H1 (cell line): ENCODE results near the gene LYRM4. TPM values are rescaled to one million over a fixed set of nuclear protein-coding genes. Genes with fewer than 3 reads are reported as not detected.

Source experiments
- CHD7 ChIP-seq: fragments of 300-600 bp; sonication (generic); IDR thresholded peaks from 2 replicates; pipeline ENCODE4 v1.7.1; 2012; ENCODE audit warnings: low read length, moderate library complexity, mild to moderate bottlenecking, inconsistent platforms; ENCODE audit not compliant: insufficient replicate concordance
- EGR1 ChIP-seq: IDR thresholded peaks from 2 replicates; pipeline ENCODE4 v1.6.1; 2011; ENCODE audit warnings: low read depth, low read length, borderline replicate concordance
- polyA plus RNA-seq, 7 experiments: library from polyadenylated mRNA; depleted of rRNA in 3 of 7; stranded (reverse) in 5 of 7; unstranded in 2 of 7; fragments of >200 nt in 5 of 7; fragments of 200-250 nt in 2 of 7; gene quantifications; 1 replicate in 5 of 7; 2 replicates in 1 of 7; 4 replicates in 1 of 7; pipeline versions ENCODE4 v1.2.1 to v1.2.3, GENCODE V29; 2011 to 2013; ENCODE audit warnings: missing spikeins in 2 of 7, mixed read lengths in 2 of 7
- total RNA-seq: library from RNA; stranded (reverse); fragmentation: NEBNext Ultra II Directional; extraction: Animal tissue kit (Norgen Biotek cat#: 25700); gene quantifications from 2 replicates; pipeline ENCODE4 v1.2.1, GENCODE V29; 2021

LYRM4 gene
- total and polyA plus RNA-seq, 2 of the 8 experiments (the other 6 are each of a cell fraction or from before 2014, with no cell fraction given), result 56.6 to 62.8 TPM

DNA sequence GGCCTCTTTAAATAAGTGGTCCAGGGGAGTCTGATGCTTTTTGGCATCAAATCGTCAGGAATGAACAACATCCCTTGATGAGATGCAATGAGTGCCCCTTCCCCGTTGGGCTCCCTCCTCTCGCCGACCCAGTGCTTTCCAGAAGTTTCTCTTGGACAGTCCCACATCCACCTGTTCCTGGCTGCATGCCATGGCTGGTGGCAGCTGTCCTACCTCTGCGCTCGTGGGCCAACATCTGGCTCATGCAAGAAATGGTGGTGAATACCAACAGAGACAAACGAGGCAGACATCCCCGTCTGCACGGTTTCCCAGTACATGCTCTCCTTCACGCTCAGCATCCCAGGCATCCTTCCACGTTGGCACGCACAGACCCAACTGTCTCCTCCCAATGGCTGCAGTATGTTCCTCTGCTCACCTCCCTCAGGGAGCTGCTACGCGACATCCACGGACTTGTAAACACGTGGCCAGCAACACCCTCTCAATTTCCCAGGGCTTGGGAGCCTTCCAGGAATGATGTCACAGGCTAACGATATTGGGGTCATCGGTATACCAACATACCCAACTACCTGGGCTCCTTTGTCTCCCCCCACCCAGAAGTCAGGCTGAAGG, 138.1 kb downstream of the LYRM4 start (continued):
- TF ChIP-seq CHD7 (no peak), EGR1 (no peak)
